Glomerular endothelial cell (primary cell): ENCODE data around the gene DLGAP4. TPM values are rescaled to one million over a fixed set of nuclear protein-coding genes. Genes with fewer than 3 reads are reported as not detected.

Experiments
- DNase-seq: peaks from one replicate; pipeline ENCODE4 v3.0.0-alpha.2; 2011; ENCODE audit warnings: low read depth, low spot score; ENCODE audit errors: extremely low read depth
- total RNA-seq: library from RNA; depleted of rRNA; stranded (reverse); fragments of >200 nt; gene quantifications from 2 replicates; pipeline ENCODE4 v1.2.3, GENCODE V29; 2015

DLGAP4 gene
- total RNA-seq, 1 donor from 2014 or later, result 125 TPM

- DNase-seq, result no peak
Measured at GRCh38 chr20:36525620-36526365, 219.7 kb downstream of the DLGAP4 start.

- DNase-seq, result no peak
Measured at GRCh38 chr20:36526521-36527011, 220.4 kb downstream of the DLGAP4 start.

GRCh38 chr20:36527331-36528125 is 221.4 kb downstream of the DLGAP4 start:
- no peak for DNase-seq

- no peak for DNase-seq
Measured at GRCh38 chr20:36528176-36528874, 222.2 kb downstream of the DLGAP4 start.

GRCh38 chr20:36528875-36529417 is 222.8 kb downstream of the DLGAP4 start:
- no peak for DNase-seq

- no peak for DNase-seq
Measured at GRCh38 chr20:36532388-36532787, 226.2 kb downstream of the DLGAP4 start.

GRCh38 chr20:36532822-36533221 is 226.7 kb downstream of the DLGAP4 start:
- DNase-seq, result no peak

- DNase-seq, result no peak
Measured at GRCh38 chr20:36538026-36538722, 232.0 kb downstream of the DLGAP4 start.

GRCh38 chr20:36540551-36541211 is 234.5 kb downstream of the DLGAP4 start:
- DNase-seq, result no peak

- DNase-seq, result no peak
Measured at GRCh38 chr20:36541227-36541767, 235.2 kb downstream of the DLGAP4 start, which contains the start of gene MYL9. TSS of gene MYL9 (plus strand) at chr20:36541519. CDS start at chr20:36544885, 3,366 bp downstream.

GRCh38 chr20:36541768-36542488 is 235.8 kb downstream of the DLGAP4 start:
- DNase-seq, result no peak

GRCh38 chr20:36542516-36543183 is 236.5 kb downstream of the DLGAP4 start:
- DNase-seq, result no peak

GRCh38 chr20:36543184-36544133 is 237.3 kb downstream of the DLGAP4 start:
- DNase-seq, result no peak

GRCh38 chr20:36544134-36545018 is 238.2 kb downstream of the DLGAP4 start:
- no peak for DNase-seq

GRCh38 chr20:36546111-36546736 is 240.1 kb downstream of the DLGAP4 start:
- no peak for DNase-seq
